COLO668 (cell line): Measurements from ENCODE around the gene TENT4B.

Source experiments
- DNase-seq: peaks from one replicate; lab custom pipeline; 2025; ENCODE audit not compliant: unreplicated experiment; lab: John Stamatoyannopoulos, UW

TENT4B gene

DNA sequence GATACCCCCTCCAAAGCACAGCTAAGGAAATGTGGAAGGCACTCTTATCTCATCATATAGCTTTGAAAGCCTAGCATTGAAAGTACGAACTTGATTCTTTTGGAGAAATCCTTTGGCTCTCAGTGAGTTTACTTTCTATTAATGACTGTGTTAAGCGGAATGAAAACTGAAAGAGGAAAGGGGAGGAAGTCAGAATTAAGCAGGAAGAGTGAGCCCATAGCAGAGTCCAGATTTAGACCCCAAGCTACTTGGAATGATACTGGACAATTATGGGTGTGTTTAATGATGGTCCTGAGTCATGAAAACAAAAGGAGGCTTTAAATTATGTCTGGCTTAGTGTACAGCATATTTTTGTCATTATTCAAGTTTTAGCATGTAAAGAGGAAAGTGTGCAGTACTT, 42.2 kb downstream of the TENT4B start:
- DNase-seq = no peak

DNA sequence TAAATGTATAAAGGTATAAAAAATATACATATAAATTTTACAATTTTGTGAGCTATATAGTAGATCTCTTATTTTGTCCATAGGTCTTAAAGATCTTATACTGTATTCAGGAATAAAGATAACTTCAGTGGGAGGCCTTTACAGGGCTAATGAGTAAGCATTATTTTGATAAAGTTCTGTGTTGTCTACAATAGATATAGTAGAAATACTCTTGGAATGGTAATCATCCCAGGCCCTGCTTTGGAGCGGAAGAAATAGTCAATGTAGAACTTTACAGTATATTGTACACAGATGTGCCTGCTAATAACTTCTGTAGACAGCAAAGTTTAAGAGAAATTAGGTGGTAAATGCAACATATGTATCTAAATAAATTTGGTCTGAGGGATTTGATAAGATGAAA, 42.6 kb downstream of the TENT4B start:
- DNase-seq = no peak

DNA sequence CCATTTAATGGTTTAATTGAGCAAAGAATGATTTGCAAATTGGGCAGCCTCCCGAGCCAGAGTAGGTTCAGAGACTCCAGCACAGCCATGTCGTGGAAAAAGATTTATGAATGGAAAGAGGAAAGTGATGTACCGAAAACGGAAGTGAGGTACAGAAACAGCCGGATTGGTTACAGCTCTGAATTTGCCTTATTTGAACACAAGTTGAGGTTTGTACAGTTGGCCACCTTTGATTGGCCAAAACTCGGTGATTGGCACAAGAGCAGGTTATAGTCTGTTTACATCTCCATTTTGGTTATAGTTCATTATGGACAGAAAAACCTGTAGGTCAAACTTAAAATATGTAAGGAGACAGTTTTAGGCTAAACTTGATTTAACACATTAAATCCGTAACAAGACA, 44.5 kb downstream of the TENT4B start:
- DNase-seq = no peak

DNA sequence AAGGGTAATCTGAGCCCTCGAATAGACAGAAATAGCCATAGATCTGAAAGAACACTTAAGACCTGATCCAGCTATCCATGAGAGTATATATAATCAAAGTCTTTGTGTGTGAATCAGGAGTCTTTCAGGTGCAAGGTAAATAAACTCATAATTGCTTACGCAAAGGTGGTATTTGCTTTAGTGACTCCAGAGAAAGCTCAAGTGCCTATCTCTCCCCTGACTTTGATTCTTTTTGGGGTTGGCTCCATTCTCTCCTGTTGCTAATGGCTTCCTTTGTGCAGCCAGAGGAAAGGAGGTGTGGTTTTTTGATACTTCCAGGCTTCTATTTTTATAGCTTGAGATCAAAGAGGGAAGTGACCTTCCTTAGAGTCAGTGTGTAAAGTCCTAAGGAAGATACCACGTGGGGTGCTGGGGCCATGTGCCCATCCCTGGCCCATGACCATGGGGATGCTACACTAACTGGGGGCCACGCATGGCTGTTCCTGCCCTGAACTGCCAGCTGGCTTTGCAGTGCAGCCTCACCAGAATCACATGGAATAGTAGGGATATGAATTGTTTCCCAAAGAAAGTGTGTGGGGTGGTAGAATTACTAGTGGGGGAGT, 45.8 kb downstream of the TENT4B start:
- DNase-seq = no peak

DNA sequence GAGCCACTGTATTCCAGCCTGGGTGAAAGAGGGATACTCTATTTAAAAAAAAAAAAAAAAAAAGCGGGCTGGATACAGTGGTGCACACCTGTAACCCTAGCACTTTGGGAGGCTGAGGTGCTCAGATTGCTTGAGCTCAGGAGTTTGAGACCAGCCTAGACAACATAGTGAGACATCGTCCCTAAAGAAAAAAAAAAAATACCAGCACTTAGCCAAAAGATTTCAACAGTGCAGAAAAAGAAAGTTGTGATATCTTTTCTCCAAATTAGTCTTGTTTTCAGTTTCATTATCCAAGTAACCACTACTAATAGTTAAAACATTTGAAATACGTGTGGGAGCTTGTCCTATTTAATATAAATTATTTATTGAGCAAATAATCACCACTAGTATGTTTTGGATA, 48.7 kb downstream of the TENT4B start:
- no peak for DNase-seq

DNA sequence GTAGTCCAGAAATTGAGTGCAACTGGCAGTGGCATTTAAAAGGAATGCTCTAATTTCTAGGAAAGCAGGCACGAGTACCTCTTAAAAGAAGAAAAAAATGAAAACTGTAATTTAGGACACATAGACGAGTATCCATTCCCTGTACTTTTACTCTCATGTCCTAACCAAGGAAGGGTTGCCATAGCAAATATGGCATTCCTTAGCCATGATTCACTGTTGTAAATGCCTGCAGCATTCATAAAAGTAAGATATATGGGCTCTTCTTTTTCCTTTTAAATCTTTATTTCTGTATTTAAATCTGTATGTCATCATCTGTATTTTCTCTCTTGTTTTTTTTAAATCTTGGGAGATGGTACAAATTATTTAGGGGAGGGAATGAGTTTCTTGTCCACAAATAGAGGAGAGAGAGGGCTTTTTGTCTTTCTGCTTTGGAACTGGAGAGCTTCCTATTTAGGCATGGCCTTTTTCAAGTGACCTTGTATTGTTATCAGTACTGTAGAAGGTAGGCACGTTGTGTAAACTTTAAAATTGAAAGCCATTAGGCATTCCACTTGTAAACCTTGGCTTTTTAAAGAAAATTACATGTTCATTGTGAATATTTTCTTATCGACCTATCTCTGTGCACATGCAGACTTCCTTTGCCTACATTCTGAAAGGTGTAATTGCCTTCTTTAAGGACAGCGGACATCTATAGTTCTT, 50.0 kb downstream of the TENT4B start:
- DNase-seq = no peak

DNA sequence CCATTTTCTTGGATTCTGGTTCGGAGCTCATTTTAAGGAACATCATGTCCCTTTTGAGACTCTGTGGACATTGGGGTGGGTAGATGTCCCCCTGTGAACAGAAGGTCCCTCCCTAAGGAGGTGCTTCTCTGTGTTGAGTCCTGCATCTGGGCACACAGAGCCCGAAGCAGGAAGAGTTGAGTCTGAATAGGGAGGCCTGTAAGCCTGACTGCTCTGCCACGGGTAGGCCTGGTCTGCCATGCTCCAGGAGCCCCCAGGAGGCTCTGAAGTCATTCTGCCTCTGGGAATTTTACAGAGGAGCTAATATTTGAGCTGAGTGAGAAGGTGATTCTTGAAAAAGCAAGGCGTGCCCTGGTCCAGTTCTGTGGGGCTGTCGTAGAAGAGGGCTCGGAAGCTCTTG, 50.6 kb downstream of the TENT4B start:
- DNase-seq = no peak

DNA sequence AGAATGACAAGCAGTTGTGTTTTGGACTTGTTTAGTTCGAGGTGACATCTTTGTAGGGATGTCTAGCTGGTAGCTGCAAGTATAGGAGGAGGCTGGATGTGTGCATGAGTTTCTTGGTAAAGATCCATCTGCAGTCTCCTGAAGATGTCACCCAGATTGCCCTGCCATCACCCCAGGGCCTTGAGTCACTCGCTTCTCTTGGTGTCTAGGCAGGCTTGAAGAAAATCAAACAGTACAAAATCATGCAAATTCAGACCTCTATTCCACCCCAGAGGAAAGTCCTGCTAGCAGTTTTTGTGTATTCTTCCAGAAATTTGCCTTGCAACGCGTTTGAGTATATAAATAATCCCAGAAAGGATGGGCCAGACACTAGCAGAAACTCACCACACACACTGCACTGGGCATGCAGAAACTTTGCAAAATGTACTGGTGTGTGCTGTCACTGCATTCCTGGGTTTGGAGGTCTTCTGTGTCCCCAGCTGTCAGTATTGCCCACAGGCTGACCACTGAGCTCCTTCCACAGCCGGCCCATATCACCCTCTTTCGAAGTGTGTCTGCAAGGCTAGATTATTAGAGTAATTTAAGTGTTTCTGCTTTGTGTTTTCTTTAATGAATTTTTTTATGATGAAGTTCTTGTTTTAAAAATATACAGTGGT, 51.5 kb downstream of the TENT4B start:
- no peak for DNase-seq

DNA sequence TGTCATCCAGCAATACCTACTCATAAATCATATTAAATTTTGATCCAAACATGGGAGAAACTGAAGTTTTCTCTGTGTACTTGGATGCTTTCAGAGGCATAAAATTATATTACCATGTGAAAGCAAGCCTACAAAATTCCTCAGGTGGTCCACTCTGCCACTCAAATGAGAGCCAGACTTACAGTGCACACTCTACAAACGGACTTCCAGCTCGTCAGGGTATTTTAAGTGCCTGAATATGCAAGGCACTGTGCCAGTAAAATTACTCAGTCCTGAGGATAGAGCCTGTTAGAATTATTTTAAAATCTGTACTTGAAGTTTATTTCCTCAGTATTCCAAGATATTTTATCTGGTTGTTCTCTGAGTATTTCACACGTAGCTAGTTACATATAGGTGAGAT, 54.5 kb downstream of the TENT4B start:
- no peak for DNase-seq

DNA sequence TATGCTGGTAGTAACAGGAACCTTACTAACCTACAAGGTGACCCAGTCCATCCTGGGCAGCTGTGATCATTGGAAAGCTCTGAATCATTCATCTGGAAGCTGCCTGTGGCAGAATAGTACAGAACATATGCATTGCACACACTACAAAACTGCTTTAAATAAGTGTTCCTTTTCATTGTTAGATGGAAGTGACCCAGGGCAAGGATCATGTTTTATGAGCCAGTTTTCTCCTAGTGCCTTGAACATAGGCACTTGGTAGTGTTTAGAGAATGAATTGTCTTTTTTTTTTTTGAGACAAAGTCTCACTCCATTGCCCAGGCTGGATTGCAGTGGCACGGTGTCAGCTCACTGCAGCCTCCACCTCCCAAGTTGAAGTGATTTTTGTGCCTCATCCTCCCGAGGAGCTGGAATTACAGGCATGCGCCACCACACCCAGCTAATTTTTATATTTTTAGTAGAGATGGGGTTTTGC, 55.4 kb downstream of the TENT4B start:
- no peak for DNase-seq

DNA sequence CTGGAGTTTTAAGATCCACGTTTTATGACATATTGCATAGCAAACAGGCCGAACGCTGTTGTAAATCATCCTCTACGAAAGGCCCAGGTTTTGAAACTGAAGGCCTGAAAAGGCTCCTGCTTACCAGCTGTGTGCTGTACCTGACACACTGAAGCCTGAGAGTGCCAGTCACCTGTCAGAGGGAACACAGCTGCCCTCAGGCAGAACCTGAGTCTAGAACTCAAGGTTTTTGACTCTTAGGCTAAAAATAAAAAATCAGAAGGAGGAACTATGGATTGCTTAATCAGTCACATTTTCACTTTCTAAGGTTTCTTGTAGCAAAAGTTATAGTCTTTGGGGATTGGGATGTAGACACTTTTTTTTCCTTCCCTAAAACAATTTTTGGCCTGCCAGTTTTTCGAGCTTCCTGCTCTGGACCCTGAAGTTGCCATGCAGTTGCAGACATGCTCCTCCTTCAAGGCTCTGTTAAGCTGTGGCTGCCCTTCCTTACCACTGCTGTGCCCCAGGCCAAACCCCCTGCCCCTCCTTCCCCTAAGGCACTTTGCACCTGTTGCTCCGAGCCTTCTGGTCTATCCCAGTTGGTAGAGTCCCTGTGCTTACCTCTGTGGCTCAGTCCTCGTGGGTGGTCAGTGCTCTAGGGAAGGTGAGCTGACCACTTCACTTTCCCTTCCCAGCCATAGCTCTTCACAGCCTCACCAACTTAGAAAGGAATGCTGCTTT, 56.6 kb downstream of the TENT4B start:
- DNase-seq = no peak

DNA sequence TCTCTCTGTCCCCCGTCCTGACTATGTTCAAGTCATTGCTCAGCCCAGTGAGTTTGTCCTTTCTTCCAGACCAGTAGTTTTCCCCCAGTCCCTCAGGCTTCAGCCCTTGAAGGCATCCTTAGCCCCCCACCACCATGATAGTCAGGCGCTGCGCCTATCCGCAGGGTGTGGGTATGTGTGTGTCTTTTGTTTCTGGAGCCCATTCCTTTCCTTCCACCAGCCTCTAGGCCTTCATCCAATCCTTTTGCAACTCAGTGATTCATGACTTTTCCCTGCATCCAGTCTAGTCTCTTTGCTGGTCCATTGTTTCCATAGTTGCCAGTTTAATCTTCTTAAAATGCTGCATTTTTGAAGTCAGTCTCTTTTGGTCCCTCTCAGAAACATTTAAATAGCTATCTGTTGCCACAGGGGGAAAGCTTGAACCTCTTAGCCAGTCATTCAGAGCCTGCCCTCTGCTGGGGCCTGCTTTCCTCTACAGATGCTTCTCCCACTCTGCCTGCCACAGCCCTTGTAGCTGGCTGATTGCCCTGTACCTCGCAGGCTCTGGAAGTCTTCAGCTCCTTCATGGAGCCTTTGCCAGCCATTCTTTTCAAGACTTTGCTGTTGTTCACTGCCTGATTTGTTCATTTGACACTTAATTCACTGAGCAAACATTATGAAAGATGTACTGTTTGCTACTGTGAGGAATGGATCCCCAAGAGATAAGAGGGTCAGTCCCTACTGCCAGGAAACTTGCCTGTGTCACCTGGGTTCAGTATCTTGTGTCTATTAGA, 57.3 kb downstream of the TENT4B start:
- peak; percentile 31 for DNase-seq

DNA sequence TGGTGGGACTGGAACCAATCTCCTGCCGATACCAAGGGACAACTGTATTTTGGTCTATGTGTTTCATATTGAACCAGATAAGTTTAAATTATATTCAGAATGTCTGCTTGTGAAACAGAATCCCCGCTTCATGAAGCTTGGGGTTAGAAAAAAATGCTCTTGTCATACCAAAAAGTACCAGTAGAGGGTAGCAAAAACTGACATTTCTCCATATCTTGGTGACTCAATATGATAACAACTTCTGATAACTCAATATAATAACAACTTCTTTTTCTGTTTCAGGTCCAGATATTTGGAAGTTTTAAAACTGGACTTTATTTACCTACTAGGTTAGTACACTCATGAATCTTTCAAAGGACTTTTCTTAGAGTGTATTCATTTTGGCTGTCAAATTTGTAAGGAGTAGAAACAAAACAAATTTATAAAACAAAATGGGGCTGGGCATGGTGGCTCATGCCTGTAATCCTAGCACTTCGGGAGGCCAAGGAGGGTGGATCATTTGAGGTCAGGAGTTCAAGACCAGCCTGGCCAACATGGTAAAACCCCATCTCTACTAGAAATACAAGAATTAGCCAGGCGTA, 60.9 kb downstream of the TENT4B start:
- no peak for DNase-seq

DNA sequence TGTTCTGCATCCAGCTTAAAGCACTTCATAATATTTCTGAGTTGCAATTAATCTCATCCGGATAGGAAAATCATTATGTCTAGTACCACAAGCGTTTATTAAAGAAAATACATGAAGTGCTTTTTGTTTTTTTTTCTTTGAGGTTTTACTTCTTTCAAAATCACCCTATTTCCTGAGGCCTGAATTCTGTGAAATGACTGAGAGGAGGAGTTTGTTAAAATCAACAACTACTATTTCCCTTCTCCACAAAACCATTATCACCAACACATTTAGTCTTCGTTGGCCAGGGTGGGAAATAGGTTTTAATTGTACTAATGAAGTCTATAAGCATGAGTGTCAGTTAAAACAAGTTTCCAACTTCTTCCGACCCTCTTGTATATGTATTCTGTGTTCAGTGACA, 62.6 kb downstream of the TENT4B start:
- no peak for DNase-seq

DNA sequence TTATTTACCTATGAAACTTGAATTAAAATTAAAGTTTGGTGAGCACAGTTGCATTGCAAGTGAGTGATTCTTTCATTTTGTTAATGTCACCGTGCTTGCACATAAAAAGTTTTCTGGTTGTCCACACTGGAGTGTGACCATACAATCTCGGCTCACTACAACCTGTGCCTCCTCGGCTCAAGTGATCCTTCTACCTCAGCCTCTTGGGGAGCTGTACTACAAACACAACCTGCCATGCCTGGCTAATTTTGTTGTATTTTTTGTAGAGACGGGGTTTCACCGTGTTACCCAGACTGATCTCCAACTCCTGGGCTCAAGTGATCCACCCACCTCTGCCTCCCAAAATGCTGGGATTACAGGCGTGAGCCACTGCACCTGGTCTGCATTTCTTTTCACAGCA, 63.1 kb downstream of the TENT4B start:
- no peak for DNase-seq

DNA sequence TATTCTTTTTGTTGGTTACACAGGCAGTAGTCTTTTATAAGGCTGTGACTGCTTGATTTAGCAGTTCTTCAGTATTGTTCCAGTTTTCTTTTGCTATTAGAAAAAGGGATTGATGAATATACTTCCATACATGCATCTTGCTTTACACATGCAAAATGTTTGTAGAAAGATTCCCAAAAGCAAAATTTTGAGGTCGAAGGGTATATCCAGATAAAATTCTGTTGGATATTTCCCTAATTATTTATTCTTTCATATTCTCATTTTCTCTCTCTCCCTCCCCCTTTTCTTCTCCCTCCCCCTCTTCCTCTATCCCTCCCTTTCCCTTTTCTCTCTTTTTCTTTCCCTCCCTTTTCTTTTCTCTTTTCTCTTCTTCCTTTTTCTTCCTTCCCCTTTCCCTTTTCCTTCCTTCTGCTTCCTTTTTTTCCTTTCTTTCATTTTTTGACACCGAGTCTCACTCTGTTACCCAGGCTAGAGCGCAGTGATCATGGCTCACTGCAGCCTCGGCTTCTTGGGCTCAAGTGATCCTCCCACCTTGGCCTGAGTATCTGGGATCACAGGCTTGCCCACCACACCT, 66.4 kb downstream of the TENT4B start:
- DNase-seq = no peak

DNA sequence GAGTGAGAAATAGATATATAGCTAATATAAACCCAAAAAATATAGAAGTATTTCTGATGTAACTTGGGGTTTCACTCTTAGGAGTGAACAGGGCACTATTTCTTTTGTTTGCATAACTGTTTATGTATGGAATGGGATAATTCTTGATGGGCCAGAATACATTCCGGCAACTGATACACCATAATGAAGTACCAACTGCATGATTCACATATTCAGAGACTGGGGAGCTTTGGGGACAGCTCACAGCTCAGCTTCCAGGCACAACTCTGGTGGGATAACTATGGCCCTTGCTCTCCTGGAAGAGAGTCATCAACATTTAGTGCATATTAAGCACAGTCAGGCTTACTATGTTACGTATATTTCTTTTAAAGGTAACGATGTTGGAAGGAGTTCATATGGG, 71.2 kb downstream of the TENT4B start:
- DNase-seq = no peak

DNA sequence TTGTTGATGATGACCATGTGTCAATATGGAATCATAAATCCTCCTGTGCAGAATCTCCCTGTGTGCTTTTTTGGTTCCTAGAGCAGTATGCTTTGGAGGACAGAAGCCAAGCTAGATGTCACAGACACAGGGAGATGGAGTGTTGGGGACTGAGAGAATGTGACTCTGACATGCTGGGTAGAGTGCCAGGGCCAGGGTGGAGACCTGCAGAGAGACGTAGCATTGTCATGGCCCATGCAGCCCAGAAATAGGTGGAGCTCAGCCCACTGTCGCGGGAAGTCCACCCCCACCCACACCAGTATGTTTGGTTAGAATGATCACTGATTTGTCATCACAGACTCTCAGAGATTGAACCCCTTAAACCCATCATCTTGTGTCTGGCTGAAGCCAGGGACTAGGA, 74.0 kb downstream of the TENT4B start:
- DNase-seq = no peak

DNA sequence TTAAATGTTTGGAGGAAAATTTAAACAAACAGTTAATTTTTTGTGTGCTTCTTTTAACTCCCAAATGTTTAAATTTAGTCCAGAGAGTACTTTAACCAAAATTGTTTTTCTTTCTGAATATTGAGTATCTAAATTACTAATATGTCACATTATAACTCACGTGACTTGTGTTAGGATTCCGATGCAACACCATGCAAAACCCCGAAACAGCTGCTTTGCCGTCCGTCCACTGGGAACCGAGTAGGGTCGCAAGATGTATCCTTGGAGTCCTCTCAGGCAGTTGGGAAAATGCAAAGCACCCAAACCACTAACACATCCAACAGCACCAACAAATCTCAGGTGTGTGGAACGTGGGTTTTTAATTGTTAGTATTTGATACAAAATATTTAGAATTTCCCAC, 74.6 kb downstream of the TENT4B start:
- no peak for DNase-seq

DNA sequence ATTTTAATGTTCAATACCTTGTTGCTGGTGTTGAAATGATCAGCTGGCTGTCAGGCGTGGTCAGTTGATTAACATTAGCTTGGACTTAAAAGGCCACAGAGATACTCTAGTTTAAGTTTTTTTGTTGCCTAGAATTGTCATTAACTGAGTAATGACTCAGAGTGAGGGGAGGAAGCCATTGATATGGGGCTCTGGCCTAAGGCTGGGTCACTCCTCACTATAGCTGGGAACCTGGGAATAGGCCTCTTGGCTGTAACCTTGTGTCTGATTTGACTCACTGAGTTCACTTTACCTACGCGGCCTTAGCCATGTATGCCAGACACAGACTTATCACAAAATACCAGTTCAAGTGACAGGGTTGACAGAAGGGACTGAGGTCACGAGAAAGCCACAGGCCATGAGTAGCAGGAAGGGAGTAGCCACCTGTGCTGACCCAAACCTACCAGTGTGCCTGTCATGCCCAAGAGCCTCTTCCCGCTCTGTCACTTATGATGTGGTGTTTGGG, 75.3 kb downstream of the TENT4B start:
- no peak for DNase-seq
